Stimulated activated CD8-positive, alpha-beta memory T cell treated with anti-CD3 and anti-CD28 coated beads, Interleukin-7, amount 100 ng/mL, for 24 hours (primary cell): ENCODE measurements around the gene ZPR1.
"Not testable (repeated sequence)": the region's sequence is repeated elsewhere in the genome, so short reads cannot be mapped to it uniquely, and the experiment has no call there.

Source experiments
- DNase-seq: peaks from one replicate; pipeline ENCODE4 v3.0.0-alpha.2; 2020; ENCODE audit warnings: low read depth

ZPR1 gene, protein sequence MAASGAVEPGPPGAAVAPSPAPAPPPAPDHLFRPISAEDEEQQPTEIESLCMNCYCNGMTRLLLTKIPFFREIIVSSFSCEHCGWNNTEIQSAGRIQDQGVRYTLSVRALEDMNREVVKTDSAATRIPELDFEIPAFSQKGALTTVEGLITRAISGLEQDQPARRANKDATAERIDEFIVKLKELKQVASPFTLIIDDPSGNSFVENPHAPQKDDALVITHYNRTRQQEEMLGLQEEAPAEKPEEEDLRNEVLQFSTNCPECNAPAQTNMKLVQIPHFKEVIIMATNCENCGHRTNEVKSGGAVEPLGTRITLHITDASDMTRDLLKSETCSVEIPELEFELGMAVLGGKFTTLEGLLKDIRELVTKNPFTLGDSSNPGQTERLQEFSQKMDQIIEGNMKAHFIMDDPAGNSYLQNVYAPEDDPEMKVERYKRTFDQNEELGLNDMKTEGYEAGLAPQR

DNA sequence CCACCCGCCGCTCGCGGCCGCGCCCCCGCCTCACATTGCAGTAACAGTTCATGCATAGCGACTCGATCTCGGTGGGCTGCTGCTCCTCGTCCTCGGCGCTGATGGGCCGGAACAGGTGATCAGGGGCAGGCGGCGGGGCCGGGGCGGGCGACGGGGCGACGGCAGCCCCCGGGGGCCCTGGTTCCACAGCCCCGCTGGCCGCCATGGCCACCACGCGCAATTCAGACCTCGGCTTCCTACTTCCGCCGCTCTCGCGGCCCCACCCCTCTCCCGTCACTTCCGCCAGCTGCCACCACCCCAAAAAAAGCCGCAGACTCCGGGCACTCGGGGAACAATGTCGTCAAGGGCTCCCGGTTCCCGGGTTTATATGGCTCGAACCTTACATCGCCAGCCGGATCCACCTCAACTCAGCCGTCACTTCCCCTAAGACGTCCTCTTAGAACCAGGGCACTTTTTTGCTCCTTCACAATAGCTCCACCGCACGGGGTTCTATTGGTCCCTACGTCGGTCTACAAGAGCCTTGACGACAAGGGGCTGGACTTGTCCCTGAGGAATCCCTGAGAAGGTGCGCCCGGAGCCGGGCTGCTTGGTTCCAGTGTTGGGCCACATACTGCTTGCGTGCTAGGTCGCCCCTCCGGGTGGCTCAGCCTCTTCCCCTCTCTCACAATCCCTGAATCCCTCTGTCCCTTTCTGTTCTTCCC, at the start of gene ZPR1:
Gene ZPR1, minus strand, starts transcription at position 238 of the 701 bp plus-strand sequence. Its CDS starts 33 bp downstream, at position 205.
- DNase-seq: peak; percentile 74

DNA sequence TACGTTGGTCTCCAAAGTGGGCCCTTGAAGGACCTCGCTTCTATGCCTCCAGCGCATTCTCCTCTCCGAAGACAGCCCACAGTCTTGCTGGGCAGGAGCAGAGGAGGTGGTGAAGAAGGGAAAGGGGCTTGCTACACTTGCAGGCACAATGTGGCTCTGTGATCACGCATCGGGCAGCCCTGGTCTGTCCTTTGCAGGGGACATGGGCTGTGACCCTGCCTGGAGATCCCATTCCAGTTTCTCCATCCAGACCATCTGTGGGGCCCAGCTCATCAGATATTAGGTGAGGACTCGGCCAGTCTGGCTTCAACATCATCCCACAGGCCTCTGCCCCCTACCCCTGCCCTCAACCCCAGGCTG, 48.8 kb upstream of the ZPR1 start:
- DNase-seq: no peak

DNA sequence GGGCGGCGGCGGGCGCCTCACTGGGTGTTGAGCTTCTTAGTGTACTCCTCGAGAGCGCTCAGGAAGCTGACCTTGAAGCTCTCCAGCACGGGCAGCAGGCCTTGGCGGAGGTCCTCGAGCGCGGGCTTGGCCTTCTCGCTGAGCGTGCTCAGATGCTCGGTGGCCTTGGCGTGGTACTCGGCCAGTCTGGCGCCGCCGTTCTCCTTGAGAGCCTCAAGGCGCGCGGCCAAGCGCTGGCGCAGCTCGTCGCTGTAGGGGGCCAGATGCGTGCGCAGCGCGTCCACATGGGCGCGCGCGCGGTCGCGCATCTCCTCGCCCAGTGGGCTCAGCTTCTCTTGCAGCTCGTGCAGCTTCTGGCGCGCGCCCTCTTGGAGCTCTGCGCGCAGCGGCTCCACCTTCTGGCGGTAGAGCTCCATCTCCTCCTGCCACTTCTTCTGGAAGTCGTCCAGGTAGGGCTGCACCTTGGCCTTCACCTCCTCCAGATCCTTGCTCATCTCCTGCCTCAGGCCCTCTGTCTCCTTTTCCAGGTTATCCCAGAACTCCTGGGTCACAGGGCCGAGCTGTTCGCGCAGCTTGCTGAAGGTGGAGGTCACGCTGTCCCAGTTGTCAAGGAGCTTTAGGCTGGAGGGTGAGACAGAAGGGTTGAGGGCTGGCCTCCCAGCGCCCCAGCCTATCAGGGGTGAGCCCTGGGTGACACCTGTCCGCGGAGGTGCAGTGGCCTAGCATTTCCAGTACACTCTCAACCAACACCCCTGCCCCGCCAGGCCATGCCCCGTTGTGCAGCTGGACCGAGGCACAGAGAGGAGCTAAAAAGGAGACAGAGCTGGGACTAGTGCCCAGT, 48.2 kb upstream of the ZPR1 start:
- peak; percentile 58 for DNase-seq

DNA sequence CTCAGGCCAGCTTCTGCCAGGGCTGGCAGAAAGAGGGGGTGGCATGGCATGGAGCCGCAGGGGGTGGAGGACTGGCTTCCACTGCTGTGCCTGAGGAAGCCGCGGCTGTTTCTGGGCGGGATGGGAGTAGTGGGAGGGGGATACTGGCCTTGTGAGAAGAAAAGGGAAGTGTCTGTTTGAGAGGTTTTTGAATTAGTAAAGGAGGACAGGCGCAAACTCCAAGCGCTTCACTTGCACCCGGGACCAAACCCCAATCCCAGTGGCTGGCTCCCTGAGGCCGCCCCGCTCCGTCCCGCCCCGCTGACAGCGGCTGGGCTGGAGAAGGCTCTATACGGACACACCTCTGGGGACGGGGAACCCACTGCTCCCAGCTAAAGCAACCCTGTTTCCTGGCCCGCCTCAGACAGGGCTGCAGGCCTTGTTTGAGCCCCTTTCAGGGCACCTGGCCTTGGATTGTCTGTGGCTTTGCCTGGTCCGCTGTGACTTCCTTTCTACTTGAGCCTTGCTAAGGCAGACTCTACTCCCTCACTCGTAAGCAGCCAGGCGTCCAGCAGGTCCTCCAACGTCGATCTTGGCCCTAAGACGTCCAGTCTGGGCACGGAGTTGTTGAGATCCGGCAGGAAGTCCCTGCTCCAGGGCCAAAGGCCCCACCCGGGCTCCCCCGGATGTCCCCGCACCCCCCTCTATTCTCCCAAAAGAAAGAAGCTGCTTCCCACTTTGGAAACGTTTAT, 47.4 kb upstream of the ZPR1 start:
- DNase-seq: no peak

DNA sequence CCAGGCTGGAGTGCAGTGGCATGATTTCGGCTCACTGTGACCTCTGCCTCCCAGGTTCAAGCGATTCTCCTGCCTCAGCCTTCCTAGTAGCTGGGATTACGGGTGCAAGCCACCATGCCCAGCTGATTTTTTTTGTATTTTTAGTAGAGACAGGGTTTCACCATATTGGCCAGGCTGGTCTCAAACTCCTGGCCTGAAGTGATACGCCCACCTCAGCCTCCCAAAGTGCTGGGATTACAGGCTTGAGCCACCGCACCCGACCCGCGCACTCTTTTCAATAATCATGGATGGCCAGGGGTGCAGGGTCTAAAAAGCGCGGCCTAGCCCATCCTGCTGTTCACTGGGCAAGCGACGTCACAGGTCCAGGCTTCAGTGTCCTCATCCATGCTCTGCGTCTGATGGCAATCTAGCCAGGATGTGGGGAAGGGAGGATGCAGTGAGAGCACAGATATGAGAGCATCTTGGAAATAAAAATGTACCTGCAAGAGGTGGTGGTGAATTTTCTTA, 46.8 kb upstream of the ZPR1 start:
- DNase-seq: not testable (repeated sequence)

DNA sequence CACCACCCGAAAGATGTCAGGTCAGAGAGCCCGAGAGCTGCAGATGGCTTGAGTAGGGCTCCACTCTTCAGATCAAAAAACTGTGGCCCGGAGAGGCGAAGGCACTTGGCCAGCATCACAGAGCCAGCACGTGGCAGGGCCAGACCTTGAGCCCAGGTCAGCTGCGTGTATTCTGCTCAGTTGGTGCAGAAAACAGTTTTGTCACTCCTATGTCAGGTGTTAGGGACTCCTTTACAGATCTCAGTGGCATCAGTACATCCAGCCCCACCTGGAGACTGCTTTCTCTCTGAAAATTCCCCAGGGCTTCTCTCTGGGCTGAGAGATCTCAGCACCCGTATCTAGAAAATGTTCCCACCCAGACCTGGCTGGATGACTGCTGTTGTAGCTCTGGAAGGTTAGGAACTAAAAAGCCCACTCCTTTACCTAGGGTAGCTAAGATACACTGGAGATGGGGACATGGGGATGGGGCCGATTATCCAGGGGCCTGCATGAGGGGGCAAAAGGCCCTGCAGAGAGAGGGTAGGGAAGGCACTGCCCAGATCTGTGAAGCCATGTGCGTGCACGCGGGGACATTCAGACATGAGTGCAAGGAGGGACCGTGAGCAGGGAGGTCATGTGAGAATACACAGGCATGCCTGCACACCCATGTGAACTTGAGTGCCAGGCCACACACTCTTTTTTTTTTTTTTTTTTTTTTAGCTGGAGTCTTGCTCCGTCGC, 46.2 kb upstream of the ZPR1 start:
- no peak for DNase-seq

DNA sequence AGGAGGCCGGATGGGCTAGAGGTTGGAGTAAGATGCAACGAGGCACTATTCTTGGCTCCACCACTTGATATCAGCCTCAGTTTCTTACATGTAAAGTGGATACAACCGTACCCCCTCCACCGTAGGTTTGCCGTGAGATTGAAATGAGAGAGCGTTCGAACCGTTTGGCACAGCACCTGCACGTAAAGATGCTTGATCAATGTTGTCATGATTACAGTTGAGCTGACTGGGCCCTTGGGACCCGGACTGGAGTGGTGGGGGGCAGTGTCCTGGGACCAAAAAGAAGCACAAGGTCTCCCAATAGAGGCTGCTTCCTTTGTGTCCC, 45.6 kb upstream of the ZPR1 start:
- DNase-seq: no peak

DNA sequence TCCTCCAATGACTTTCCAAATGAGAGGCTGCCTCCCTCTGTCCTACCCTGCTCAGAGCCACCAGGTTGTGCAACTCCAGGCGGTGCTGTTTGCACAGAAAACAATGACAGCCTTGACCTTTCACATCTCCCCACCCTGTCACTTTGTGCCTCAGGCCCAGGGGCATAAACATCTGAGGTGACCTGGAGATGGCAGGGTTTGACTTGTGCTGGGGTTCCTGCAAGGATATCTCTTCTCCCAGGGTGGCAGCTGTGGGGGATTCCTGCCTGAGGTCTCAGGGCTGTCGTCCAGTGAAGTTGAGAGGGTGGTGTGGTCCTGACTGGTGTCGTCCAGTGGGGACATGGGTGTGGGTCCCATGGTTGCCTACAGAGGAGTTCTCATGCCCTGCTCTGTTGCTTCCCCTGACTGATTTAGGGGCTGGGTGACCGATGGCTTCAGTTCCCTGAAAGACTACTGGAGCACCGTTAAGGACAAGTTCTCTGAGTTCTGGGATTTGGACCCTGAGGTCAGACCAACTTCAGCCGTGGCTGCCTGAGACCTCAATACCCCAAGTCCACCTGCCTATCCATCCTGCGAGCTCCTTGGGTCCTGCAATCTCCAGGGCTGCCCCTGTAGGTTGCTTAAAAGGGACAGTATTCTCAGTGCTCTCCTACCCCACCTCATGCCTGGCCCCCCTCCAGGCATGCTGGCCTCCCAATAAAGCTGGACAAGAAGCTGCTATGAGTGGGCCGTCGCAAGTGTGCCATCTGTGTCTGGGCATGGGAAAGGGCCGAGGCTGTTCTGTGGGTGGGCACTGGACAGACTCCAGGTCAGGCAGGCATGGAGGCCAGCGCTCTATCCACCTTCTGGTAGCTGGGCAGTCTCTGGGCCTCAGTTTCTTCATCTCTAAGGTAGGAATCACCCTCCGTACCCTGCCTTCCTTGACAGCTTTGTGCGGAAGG, 44.8 kb upstream of the ZPR1 start:
- DNase-seq: no peak

DNA sequence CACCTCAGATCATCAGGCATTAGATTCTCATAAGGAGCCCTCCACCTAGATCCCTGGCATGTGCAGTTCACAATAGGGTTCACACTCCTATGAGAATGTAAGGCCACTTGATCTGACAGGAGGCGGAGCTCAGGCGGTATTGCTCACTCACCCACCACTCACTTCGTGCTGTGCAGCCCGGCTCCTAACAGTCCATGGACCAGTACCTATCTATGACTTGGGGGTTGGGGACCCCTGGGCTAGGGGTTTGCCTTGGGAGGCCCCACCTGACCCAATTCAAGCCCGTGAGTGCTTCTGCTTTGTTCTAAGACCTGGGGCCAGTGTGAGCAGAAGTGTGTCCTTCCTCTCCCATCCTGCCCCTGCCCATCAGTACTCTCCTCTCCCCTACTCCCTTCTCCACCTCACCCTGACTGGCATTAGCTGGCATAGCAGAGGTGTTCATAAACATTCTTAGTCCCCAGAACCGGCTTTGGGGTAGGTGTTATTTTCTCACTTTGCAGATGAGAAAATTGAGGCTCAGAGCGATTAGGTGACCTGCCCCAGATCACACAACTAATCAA, 44.0 kb upstream of the ZPR1 start:
- no peak for DNase-seq

DNA sequence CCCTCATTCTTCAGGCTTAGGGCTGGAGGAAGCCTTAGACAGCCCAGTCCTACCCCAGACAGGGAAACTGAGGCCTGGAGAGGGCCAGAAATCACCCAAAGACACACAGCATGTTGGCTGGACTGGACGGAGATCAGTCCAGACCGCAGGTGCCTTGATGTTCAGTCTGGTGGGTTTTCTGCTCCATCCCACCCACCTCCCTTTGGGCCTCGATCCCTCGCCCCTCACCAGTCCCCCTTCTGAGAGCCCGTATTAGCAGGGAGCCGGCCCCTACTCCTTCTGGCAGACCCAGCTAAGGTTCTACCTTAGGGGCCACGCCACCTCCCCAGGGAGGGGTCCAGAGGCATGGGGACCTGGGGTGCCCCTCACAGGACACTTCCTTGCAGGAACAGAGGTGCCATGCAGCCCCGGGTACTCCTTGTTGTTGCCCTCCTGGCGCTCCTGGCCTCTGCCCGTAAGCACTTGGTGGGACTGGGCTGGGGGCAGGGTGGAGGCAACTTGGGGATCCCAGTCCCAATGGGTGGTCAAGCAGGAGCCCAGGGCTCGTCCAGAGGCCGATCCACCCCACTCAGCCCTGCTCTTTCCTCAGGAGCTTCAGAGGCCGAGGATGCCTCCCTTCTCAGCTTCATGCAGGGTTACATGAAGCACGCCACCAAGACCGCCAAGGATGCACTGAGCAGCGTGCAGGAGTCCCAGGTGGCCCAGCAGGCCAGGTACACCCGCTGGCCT, 42.5 kb upstream of the ZPR1 start:
- no peak for DNase-seq

DNA sequence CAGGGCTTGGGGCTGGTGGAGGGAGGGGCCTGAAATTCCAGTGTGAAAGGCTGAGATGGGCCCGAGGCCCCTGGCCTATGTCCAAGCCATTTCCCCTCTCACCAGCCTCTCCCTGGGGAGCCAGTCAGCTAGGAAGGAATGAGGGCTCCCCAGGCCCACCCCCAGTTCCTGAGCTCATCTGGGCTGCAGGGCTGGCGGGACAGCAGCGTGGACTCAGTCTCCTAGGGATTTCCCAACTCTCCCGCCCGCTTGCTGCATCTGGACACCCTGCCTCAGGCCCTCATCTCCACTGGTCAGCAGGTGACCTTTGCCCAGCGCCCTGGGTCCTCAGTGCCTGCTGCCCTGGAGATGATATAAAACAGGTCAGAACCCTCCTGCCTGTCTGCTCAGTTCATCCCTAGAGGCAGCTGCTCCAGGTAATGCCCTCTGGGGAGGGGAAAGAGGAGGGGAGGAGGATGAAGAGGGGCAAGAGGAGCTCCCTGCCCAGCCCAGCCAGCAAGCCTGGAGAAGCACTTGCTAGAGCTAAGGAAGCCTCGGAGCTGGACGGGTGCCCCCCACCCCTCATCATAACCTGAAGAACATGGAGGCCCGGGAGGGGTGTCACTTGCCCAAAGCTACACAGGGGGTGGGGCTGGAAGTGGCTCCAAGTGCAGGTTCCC, 41.8 kb upstream of the ZPR1 start, which contains the start of gene APOC3:
Gene APOC3, plus strand, starts transcription at position 383 of the 659 bp plus-strand sequence. CDS start 676 bp downstream, outside the sequence.
- DNase-seq: no peak

DNA sequence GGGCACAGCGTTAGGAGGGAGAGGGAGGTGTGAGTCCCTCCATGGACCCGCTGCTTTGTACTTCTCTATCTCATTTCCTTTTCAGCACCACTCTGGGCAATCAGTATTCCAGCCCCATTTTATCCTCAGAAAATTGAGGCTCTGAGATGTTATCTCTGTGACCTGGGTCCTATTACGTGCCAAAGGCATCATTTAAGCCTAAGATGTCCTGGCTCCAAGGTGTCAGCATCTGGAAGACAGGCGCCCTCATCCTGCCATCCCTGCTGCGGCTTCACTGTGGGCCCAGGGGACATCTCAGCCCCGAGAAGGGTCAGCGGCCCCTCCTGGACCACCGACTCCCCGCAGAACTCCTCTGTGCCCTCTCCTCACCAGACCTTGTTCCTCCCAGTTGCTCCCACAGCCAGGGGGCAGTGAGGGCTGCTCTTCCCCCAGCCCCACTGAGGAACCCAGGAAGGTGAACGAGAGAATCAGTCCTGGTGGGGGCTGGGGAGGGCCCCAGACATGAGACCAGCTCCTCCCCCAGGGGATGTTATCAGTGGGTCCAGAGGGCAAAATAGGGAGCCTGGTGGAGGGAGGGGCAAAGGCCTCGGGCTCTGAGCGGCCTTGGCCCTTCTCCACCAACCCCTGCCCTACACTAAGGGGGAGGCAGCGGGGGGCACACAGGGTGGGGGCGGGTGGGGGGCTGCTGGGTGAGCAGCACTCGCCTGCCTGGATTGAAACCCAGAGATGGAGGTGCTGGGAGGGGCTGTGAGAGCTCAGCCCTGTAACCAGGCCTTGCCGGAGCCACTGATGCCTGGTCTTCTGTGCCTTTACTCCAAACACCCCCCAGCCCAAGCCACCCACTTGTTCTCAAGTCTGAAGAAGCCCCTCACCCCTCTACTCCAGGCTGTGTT, 41.1 kb upstream of the ZPR1 start:
- DNase-seq: no peak

DNA sequence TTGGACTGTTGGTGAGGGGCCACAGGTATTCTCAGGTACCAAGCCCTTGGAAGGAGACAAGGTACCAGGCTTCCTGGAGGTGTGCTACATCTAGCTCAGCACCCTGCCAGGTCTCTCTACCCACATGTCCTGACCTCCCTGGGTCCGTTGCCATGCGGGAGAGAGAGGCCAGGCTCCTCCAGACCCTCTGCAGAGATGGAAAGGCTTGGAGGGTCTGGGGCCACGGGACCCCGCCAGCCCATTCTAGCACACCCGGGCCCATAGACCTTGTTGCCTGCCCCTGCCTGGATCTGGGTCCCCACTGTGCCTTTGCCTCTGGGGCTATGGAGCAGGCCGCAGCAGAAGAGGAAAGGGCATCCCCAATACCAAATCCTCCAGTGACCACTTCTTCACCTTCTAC, 39.6 kb upstream of the ZPR1 start:
- DNase-seq: no peak

DNA sequence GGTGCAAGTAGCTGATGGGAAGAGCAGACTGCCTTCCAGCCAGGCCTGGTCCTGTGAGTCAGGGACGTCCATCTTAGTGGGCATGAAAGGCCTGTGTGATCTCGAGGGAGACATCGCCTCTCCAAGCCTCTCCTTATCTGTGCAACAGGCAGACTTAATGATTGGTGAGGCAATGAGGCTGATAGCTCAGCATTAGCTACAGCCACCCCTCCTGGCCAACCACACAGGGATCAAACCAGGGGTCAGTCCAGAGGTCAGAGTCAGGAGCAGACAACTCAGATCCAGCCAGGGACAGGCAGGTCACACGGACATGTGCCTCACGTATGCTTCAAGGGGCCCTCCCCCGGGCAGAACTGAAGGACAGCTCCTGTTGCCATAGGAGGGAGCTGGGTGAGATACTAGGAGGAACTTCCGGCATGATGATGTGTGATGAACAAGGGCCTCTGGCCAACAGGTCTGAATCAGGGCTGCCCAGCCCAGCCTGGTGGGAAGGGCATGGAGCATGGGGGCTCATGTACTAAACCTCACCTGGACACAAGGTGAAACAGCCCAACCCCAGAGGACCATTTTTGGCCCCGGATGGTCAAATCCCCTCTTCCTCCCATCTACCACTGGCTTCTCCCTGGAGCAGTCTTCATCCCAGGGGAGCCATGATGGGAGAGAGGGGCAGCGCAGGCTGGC, 39.1 kb upstream of the ZPR1 start:
- no peak for DNase-seq

DNA sequence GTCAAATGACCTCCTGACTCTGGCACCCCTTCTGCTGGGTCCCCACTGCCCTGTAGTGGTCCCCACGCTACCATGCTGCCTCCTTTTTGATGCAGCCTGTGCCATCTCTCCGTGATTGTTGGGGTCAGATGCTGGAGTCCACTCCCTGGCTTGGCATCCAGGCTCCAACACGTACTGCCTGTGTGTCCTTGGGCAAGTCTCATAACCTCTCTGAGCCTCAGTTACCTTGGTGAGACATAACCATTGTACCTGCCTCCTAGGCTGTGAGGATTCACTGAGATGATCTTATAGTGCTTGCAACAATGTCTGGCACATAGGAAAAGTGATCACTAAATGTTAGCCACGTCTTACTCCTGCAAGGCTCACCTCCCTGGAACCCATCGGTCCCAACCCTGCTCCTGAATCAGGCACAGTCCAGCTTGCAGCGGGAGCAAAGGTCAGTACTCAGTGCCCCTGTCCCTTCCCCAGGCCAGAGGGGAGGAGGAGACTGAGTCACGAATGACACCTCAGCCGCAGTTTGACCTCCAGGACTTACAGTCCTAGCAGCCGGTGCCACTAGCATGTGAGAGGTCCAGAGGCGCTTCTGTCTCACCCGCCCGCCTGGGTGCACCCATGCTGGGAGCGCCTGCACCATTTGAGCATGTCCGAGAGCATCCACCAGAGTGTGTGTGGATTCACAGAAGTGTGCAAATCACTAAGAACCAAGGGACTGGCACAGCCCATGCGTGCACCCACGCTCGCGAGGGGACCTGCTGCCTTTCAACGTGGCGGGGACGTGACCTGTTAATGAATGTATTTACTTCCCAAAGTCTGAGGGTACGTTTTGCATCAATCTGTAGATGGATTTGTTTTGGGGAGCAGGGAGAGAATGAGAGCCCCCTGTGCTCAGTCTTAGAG, 38.3 kb upstream of the ZPR1 start:
- no peak for DNase-seq

DNA sequence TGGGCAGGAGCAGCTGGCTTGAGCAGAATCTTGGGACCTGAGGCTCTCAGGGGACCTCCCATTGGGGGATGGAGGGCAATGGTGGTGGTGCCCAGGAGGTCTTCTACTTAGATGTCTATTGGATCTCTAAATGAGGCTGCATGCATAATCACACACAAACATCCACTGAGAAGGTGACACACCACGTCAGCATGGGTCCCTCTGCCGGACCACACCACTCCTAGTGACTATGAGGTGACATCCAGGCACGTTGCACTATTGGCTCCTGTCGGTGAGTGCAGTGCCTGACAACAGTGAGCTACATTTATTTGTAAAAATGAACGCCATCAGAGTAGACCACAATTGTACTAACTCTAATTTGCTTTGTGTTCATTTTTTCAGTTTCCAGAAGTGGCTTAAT, 37.6 kb upstream of the ZPR1 start:
- no peak for DNase-seq
